Breast epithelium (tissue), 4 donors: ENCODE measurements around the gene PAPPA. TPM values are rescaled to one million over a fixed set of nuclear protein-coding genes. Genes with fewer than 3 reads are reported as not detected.

Experiments
- DNase-seq, 2 donors: peaks; one replicate each; pipeline ENCODE4 v3.0.0-alpha.2; 2019; ENCODE audit warnings: low spot score in 2 of 2
- H3K27ac ChIP-seq, 2 donors: fragments of 200-600 bp; sonication (generic) in 1 of 2; one replicate each; pipeline ENCODE4 v1.5.1; 2016 to 2019; ENCODE audit warnings: mild to moderate bottlenecking in 1 of 2
- H3K27me3 ChIP-seq, 2 donors: fragments of 200-600 bp; sonication (generic) in 1 of 2; one replicate each; pipeline versions ENCODE4 v1.5.1 to v1.6.0; 2017 to 2019; ENCODE audit warnings: control low read depth in 1 of 2, mild to moderate bottlenecking in 1 of 2
- H3K36me3 ChIP-seq: fragments of 200-600 bp; one replicate; pipeline ENCODE4 v1.5.1; 2019
- H3K4me1 ChIP-seq, 2 donors: fragments of 200-600 bp; sonication (generic); one replicate each; pipeline ENCODE4 v1.5.1; 2016 to 2019; ENCODE audit warnings: control low read depth in 1 of 2
- H3K4me3 ChIP-seq, 3 donors: fragments of 200-600 bp; sonication (generic); 1 replicate in 2 of 3; 2 replicates in 1 of 3; pipeline ENCODE4 v1.5.1; 2016 to 2019; ENCODE audit warnings: mild to moderate bottlenecking in 3 of 3, moderate library complexity in 2 of 3
- H3K9me3 ChIP-seq, 2 donors: fragments of 200-600 bp; sonication (generic) in 1 of 2; one replicate each; pipeline ENCODE4 v1.5.1; 2016 to 2019; ENCODE audit warnings: control low read depth in 1 of 2
- CTCF ChIP-seq, 3 donors: fragments of 450-650 bp; IDR thresholded peaks; one replicate each; pipeline ENCODE4 v1.5.1; 2016 to 2017; ENCODE audit warnings: antibody characterized with exemption in 3 of 3, mild to moderate bottlenecking in 3 of 3, moderate library complexity in 3 of 3
- POLR2A ChIP-seq: fragments of 450-650 bp; IDR thresholded peaks from one replicate; pipeline ENCODE4 v1.6.1; 2016; ENCODE audit warnings: antibody characterized with exemption, mild to moderate bottlenecking, moderate library complexity
- POLR2AphosphoS5 ChIP-seq, 3 donors: sonication (generic); formaldehyde crosslinking; IDR thresholded peaks; one replicate each; pipeline ENCODE4 v1.6.1; 2017; ENCODE audit warnings: antibody characterized with exemption in 3 of 3
- intact Hi-C: fragments of 100-400 bp; cut with DNase I; formaldehyde crosslinking; loops from one replicate; pipeline ENCODE4 v1.15.1; 2023; ENCODE audit warnings: low total_unique reads
- total RNA-seq, 3 donors: library from RNA; depleted of rRNA; stranded (reverse); fragments of >200 nt; gene quantifications; one replicate each; pipeline ENCODE4 v1.1.0, GENCODE V29; 2016

PAPPA gene
- total RNA-seq, 3 donors from 2014 or later: 2.6 to 3.4 (median 3.4) TPM

GRCh38 chr9:116181853-116182610, 28.4 kb downstream of the PAPPA start:
- TF ChIP-seq CTCF (IDR thresholded peaks at IDR 0.05): no peak
- no peak for TF ChIP-seq POLR2AphosphoS5 (IDR thresholded peaks at IDR 0.05)
- TF ChIP-seq POLR2A: no peak
- Histone ChIP-seq H3K36me3 (no peaks in the 10 kb centered on the region), H3K9me3 (no peaks in the 10 kb centered on the region), H3K4me1 (no peaks in the 10 kb centered on the region), H3K27ac (no peak overlapping the region), H3K4me3 (no peak overlapping the region), H3K27me3 (no peaks in the 10 kb centered on the region)
- intact Hi-C loops: no loop called here
- DNase-seq: no peak

DNA sequence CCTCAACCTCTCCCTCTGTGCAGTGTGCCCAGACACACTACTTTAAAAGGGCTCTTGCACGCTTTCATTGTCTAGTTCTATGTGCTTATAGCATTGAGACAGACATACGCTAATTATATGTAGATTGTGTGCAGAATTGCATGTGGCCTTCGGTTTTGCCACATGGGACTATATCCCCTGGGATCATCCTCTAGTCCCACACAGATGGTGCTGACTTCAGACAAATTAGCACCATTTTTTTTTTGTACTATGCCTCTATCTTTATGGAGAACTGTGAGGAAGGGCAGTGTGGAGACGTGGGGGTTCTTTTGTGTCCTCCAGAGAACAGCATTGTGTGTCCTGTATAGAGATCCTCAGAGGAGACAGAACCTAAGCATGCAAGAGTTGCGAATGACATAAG, 29.3 kb downstream of the PAPPA start:
- Histone ChIP-seq H3K36me3 (no peaks in the 10 kb centered on the region), H3K4me1 (no peaks in the 10 kb centered on the region), H3K9me3 (no peaks in the 10 kb centered on the region), H3K27me3 (no peaks in the 10 kb centered on the region), H3K4me3 (no peak overlapping the region), H3K27ac (no peak overlapping the region)
- no peak for DNase-seq
- intact Hi-C loops: no loop called here
- TF ChIP-seq POLR2AphosphoS5 (IDR thresholded peaks at IDR 0.05) (no peak), POLR2A (no peak), CTCF (IDR thresholded peaks at IDR 0.05) (no peak)

- Histone ChIP-seq H3K4me1 (no peaks in the 10 kb centered on the region), H3K27me3 (no peaks in the 10 kb centered on the region), H3K4me3 (no peak overlapping the region), H3K27ac (no peak overlapping the region), H3K9me3 (no peaks in the 10 kb centered on the region), H3K36me3 (no peaks in the 10 kb centered on the region)
- TF ChIP-seq CTCF (IDR thresholded peaks at IDR 0.05) (no peak), POLR2AphosphoS5 (IDR thresholded peaks at IDR 0.05) (no peak), POLR2A (no peak)
- intact Hi-C loops: loop anchor here (2.0 kb wide), 1 partner anchor 59 kb away; no protein-coding TSS in a partner anchor
- DNase-seq: no peak
Measured at GRCh38 chr9:116187570-116188170, 34.1 kb downstream of the PAPPA start.

GRCh38 chr9:116189683-116190082, 36.1 kb downstream of the PAPPA start:
- Histone ChIP-seq H3K27me3 (no peaks in the 10 kb centered on the region), H3K4me1 (no peaks in the 10 kb centered on the region), H3K27ac (no peak overlapping the region), H3K4me3 (no peak overlapping the region), H3K9me3 (no peaks in the 10 kb centered on the region), H3K36me3 (no peaks in the 10 kb centered on the region)
- intact Hi-C loops: loop anchor here (2.0 kb wide), 1 partner anchor 61 kb away; no protein-coding TSS in a partner anchor
- TF ChIP-seq POLR2AphosphoS5 (IDR thresholded peaks at IDR 0.05) (no peak), POLR2A (no peak), CTCF (IDR thresholded peaks at IDR 0.05) (no peak)
- peak; percentile 49 to 54 for DNase-seq

DNA sequence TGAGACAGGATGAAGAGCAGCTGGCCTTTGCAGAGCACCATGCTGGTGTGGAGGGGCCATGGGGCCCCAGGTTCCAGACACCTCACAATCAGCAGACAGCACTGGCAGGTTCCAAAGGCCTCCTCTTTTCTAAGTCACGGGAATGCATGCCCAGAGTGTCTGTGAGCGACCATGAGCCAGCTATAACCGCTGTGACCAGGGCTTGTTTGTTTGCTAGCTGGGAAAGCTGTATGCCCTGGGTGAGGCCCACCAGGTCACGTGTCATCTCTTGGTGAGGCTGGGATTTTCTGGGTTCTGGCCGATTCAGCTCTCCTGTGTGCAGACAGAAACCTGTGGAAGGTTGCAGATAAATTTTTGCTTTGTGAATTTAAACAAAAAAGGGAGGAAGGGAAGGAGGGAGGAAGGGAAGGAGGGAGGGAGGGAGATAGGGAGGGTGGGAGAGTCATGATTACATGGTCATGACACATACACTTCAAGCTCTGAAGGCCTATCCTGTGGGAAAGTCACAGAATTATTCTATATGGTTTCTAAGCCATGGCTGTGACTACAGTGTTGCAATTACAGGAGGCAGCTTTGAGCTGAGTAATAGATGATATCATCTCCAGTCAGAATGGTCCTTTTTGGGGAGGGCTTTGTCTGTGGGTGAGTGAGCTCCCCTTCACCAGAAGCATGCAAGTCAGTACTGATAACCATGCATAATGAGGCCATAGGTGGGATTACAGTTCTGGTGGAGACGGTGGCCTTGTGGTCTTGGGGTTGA, 37.2 kb downstream of the PAPPA start:
- no peak for TF ChIP-seq POLR2AphosphoS5 (IDR thresholded peaks at IDR 0.05)
- no peak for TF ChIP-seq POLR2A
- TF ChIP-seq CTCF (IDR thresholded peaks at IDR 0.05): no peak
- intact Hi-C loops: no loop called here
- no peak overlapping the region for H3K4me3 ChIP-seq
- H3K36me3 ChIP-seq: no peaks in the 10 kb centered on the region
- H3K4me1 ChIP-seq: no peaks in the 10 kb centered on the region
- no peaks in the 10 kb centered on the region for H3K9me3 ChIP-seq
- no peak for DNase-seq
- no peak overlapping the region for H3K27ac ChIP-seq
- H3K27me3 ChIP-seq: no peaks in the 10 kb centered on the region
